HepG2 (cell line): ENCODE data around the gene CPA5. TPM values are rescaled to one million over a fixed set of nuclear protein-coding genes. Genes with fewer than 3 reads are reported as not detected.

ENCODE experiments used
- ATAC-seq: fragments of 200-7000 bp; cut with Tn5 transposase; 3 replicates; pipeline ENCODE4 v1.9.1; 2020; ENCODE audit warnings: mild to moderate bottlenecking, moderate library complexity
- BruUV-seq: library from RNA; stranded (reverse); fragments of 400-500 nt; replicated peaks from 2 replicates; lab custom pipeline; 2021; lab: Mats Ljungman, UMichigan
- CTCF ChIA-PET: fragments of 300-600 bp; formaldehyde crosslinking; extraction: SDS; loops from one replicate; lab custom pipeline; 2021; ENCODE audit warnings: low total read pairs, inconsistent platforms, low intra/inter-chr PET ratio; lab: Yijun Ruan, JAX
- POLR2A ChIA-PET: fragments of 350-600 bp; sonication (Branson Sonifier 250); formaldehyde crosslinking; loops from one replicate; lab custom pipeline; 2020; ENCODE audit warnings: antibody characterized with exemption, inconsistent platforms; lab: Yijun Ruan, JAX
- DNase-seq: peaks from one replicate; pipeline ENCODE4 v3.0.0-alpha.2; 2015; ENCODE audit warnings: low spot score
- FAIRE-seq: peaks from 3 replicates; lab custom pipeline; 2011; peaks lifted over from hg19 to GRCh38; lab: Jason Lieb, UNC
- H2AFZ ChIP-seq: one replicate; pipeline ENCODE4 v1.6.1; 2011; ENCODE audit warnings: low read length, inconsistent platforms
- H3K27ac ChIP-seq: fragments of 300-600 bp; 3 replicates; pipeline ENCODE4 v1.8.0; 2011; ENCODE audit warnings: mixed run types, mild to moderate bottlenecking, mixed read lengths, low read length, inconsistent platforms; ENCODE audit not compliant: insufficient read depth; ENCODE audit errors: extremely low read length
- H3K27me3 ChIP-seq, 2 experiments: fragments of 200-600 bp in 1 of 2; 2 replicates in 1 of 2; 3 replicates in 1 of 2; pipeline versions ENCODE4 v1.6.0 to v1.8.0; 2011; ENCODE audit warnings: low read length in 2 of 2, mild to moderate bottlenecking in 2 of 2, moderate library complexity in 2 of 2, inconsistent platforms in 1 of 2; ENCODE audit not compliant: insufficient read depth in 2 of 2, control insufficient read depth in 1 of 2
- H3K36me3 ChIP-seq, 2 experiments: fragments of 200-600 bp in 1 of 2; replicated peaks in 1 of 2; 2 replicates in 1 of 2; 3 replicates in 1 of 2; pipeline versions ENCODE4 v1.5.1 to v1.8.0; 2011; ENCODE audit warnings: low read length in 2 of 2, inconsistent platforms in 1 of 2; ENCODE audit not compliant: insufficient read depth in 2 of 2, control insufficient read depth in 1 of 2
- H3K4me1 ChIP-seq: 2 replicates; pipeline ENCODE4 v1.5.1; 2012; ENCODE audit warnings: low read length, inconsistent platforms; ENCODE audit not compliant: insufficient read depth
- H3K4me2 ChIP-seq: 2 replicates; pipeline ENCODE4 v1.6.0; 2011; ENCODE audit warnings: low read depth, low read length, inconsistent platforms
- H3K4me3 ChIP-seq, 3 experiments: fragments of 200-600 bp in 1 of 3; sonication (generic), shearing (Covaris generic) in 1 of 3; replicated peaks in 1 of 3; 2 replicates each; pipeline ENCODE4 v1.5.1; 2011 to 2016; ENCODE audit warnings: low read length in 3 of 3, inconsistent platforms in 2 of 3, low read depth in 2 of 3, mild to moderate bottlenecking in 2 of 3, control low read depth in 1 of 3, mixed read lengths in 1 of 3; ENCODE audit not compliant: insufficient read depth in 1 of 3
- H3K79me2 ChIP-seq: one replicate; pipeline ENCODE4 v1.6.1; 2011; ENCODE audit warnings: low read length, inconsistent platforms; ENCODE audit not compliant: insufficient read depth
- H3K9ac ChIP-seq: 2 replicates; pipeline ENCODE4 v1.6.0; 2011; ENCODE audit warnings: mild to moderate bottlenecking, low read depth, low read length, inconsistent platforms; ENCODE audit not compliant: insufficient read depth
- H3K9me3 ChIP-seq: 2 replicates; pipeline ENCODE4 v1.5.1; 2012; ENCODE audit warnings: mild to moderate bottlenecking, low read length
- H4K20me1 ChIP-seq: 2 replicates; pipeline ENCODE4 v1.6.0; 2011; ENCODE audit warnings: inconsistent platforms, mild to moderate bottlenecking, low read length, moderate library complexity; ENCODE audit not compliant: insufficient read depth
- ATF5 ChIP-seq: sonication (generic); formaldehyde crosslinking; IDR thresholded peaks from 2 replicates; pipeline ENCODE4 v1.4.0; 2020; ENCODE audit warnings: mild to moderate bottlenecking, low read depth, missing genetic modification reagents
- CBFB ChIP-seq: sonication (generic); formaldehyde crosslinking; IDR thresholded peaks from 2 replicates; pipeline ENCODE4 v1.4.0; 2020; ENCODE audit warnings: missing genetic modification reagents
- HOXA9 ChIP-seq: sonication (generic); formaldehyde crosslinking; IDR thresholded peaks from 2 replicates; pipeline ENCODE4 v1.8.1; 2022; ENCODE audit warnings: missing genetic modification reagents, mild to moderate bottlenecking, moderate library complexity, borderline replicate concordance
- IRF2 ChIP-seq: IDR thresholded peaks from 2 replicates; pipeline ENCODE4 v1.6.1; 2018; ENCODE audit warnings: missing genetic modification reagents, missing compliant biosample characterization
- MIER3 ChIP-seq: IDR thresholded peaks from 2 replicates; pipeline ENCODE4 v1.6.1; 2016; ENCODE audit warnings: missing compliant biosample characterization, borderline replicate concordance
- MTF2 ChIP-seq: sonication (generic); formaldehyde crosslinking; IDR thresholded peaks from 2 replicates; pipeline ENCODE4 v1.5.0; 2020; ENCODE audit warnings: missing genetic modification reagents, borderline replicate concordance
- RFXAP ChIP-seq: sonication (generic); formaldehyde crosslinking; IDR thresholded peaks from 2 replicates; pipeline ENCODE4 v1.4.0; 2020; ENCODE audit warnings: missing genetic modification reagents, borderline replicate concordance
- SNAPC5 ChIP-seq: sonication (generic); formaldehyde crosslinking; IDR thresholded peaks from 2 replicates; pipeline ENCODE4 v1.8.1; 2023; ENCODE audit warnings: mild to moderate bottlenecking, missing genetic modification reagents, borderline replicate concordance
- ZFP41 ChIP-seq: sonication (generic); formaldehyde crosslinking; IDR thresholded peaks from 2 replicates; pipeline ENCODE4 v1.4.0; 2020; ENCODE audit warnings: mild to moderate bottlenecking, missing genetic modification reagents, borderline replicate concordance
- ZNF10 ChIP-seq: sonication (generic); formaldehyde crosslinking; IDR thresholded peaks from 2 replicates; pipeline ENCODE4 v1.4.0; 2020; ENCODE audit warnings: mild to moderate bottlenecking, low read depth, missing genetic modification reagents, borderline replicate concordance
- ZNF136 ChIP-seq: sonication (generic); formaldehyde crosslinking; IDR thresholded peaks from 2 replicates; pipeline ENCODE4 v1.8.1; 2022; ENCODE audit warnings: low read depth, mild to moderate bottlenecking, moderate library complexity, missing genetic modification reagents
- ZNF343 ChIP-seq: sonication (generic); formaldehyde crosslinking; IDR thresholded peaks from 2 replicates; pipeline ENCODE4 v1.4.0; 2020; ENCODE audit warnings: mild to moderate bottlenecking, missing genetic modification reagents
- ZNF609 ChIP-seq: sonication (generic); formaldehyde crosslinking; IDR thresholded peaks from 2 replicates; pipeline ENCODE4 v1.4.0; 2020; ENCODE audit warnings: mild to moderate bottlenecking, missing genetic modification reagents, borderline replicate concordance
- WGBS: methylation state at CpG from one replicate; pipeline ENCODE4 v1.1.6; 2017; ENCODE audit warnings: low lambda C conversion rate; 5-methylcytosine and 5-hydroxymethylcytosine counted together
- in situ Hi-C: cut with HindIII; loops from 2 replicates; pipeline ENCODE4 v1.10.0; 2017; ENCODE audit warnings: low pct_unique_long_range_greater_than_20kb; ENCODE audit not compliant: extremely low pct_ligation_motif_present
- intact Hi-C: fragments of 100-400 bp; cut with micrococcal nuclease; formaldehyde crosslinking; loops from one replicate; pipeline ENCODE4 v1.10.0; 2022; ENCODE audit not compliant: unreplicated experiment
- polyA plus RNA-seq, 8 experiments: library from polyadenylated mRNA; depleted of rRNA in 3 of 8; stranded (reverse) in 7 of 8; unstranded in 1 of 8; fragments of >200 nt; fragmentation: Illumina TruSeq in 4 of 8; extraction: Trizol in 4 of 8; gene quantifications; 2 replicates each; pipeline versions ENCODE4 v1.2.1 to v1.2.3, GENCODE V29; 2011 to 2016; ENCODE audit warnings: low read depth in 4 of 8, missing spikeins in 1 of 8, mixed read lengths in 1 of 8; ENCODE audit not compliant: insufficient read depth in 1 of 8
- total RNA-seq, 5 experiments: library from RNA; depleted of rRNA; stranded (reverse); fragments of >200 nt; fragmentation: Illumina TruSeq; extraction: Trizol; gene quantifications; 2 replicates each; pipeline ENCODE4 v1.2.3, GENCODE V29; 2016; ENCODE audit warnings: low read depth in 1 of 5
- TF ChIP-seq, protein P1 (sequence below): sonication (generic); formaldehyde crosslinking; IDR thresholded peaks from 2 replicates; pipeline ENCODE4 v1.4.0; 2020; ENCODE audit warnings: missing genetic modification reagents, mild to moderate bottlenecking, borderline replicate concordance
- TF ChIP-seq, protein P2 (sequence below): sonication (generic); formaldehyde crosslinking; IDR thresholded peaks from 2 replicates; pipeline ENCODE4 v1.4.0; 2020; ENCODE audit warnings: mild to moderate bottlenecking, missing genetic modification reagents
- TF ChIP-seq, protein P3 (sequence below): IDR thresholded peaks from 2 replicates; pipeline ENCODE4 v1.6.1; 2016; ENCODE audit warnings: mild to moderate bottlenecking, missing biosample characterization, missing genetic modification reagents

CPA5 gene
- total and polyA plus RNA-seq, 2 of the 13 experiments (the other 11 are each of a cell fraction or from before 2014, with no cell fraction given) = 0.48 TPM; not detected in 1

DNA sequence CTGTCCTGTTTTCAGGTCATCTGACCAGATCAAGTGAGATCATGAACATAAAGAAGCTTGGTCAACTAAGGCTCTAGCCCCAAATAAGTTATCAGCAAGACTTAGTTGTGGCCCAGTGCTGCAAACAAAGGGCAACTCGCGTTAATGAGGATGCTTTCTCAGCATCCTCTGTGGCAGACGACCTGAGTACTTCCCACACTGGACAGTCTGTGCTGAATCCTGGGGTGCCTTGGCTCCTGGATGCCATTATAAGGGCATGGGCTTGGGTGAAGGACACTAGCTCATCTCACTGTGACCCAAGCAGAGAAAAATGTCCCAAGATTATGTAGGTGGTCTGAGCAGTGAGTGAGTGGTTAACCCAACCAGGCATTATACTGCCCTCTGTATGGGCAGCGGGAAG lies 13.9 kb downstream of the CPA5 start:
- Histone ChIP-seq H2AFZ (no peak overlapping the region), H3K4me2 (no peak overlapping the region), H3K36me3 (no peaks in the 10 kb centered on the region), H3K79me2 (no peaks in the 10 kb centered on the region), H3K4me1 (peaks cover 24% of the 10 kb centered on the region), H4K20me1 (no peaks in the 10 kb centered on the region), H3K9me3 (no peaks in the 10 kb centered on the region; the same call in 1 of the 2 replicates), H3K9ac (no peak overlapping the region), H3K27ac (no peak overlapping the region), H3K27me3 (peaks cover 0 to 15% of the 10 kb centered on the region in 2 experiments; a peak in 4 of 5 replicates), H3K4me3 (no peak overlapping the region)
- intact Hi-C loops (no loop called here), in situ Hi-C loops (no loop called here)
- 100% methylated on average over 1 of the region's 4 CpGs for WGBS
- ChIA-PET CTCF (no interaction called here), POLR2A (no interaction called here)
- no TSS peak for BruUV-seq
- no peak for DNase-seq
- FAIRE-seq = no peak
- ATAC-seq = no peak
- TF ChIP-seq MIER3 (CRISPR knock-in tag) (no peak), ZNF343 (no peak), ZNF10 (CRISPR knock-in tag) (no peak), IRF2 (CRISPR knock-in tag) (no peak), ZNF609 (CRISPR knock-in tag) (no peak), ATF5 (no peak), HOXA9 (CRISPR knock-in tag) (no peak), CBFB (CRISPR knock-in tag) (no peak), ZFP41 (CRISPR knock-in tag) (no peak), MTF2 (CRISPR knock-in tag) (no peak), RFXAP (CRISPR knock-in tag) (no peak), ZNF136 (CRISPR knock-in tag) (no peak), SNAPC5 (CRISPR knock-in tag) (no peak)
- TF ChIP-seq, protein P1, sequence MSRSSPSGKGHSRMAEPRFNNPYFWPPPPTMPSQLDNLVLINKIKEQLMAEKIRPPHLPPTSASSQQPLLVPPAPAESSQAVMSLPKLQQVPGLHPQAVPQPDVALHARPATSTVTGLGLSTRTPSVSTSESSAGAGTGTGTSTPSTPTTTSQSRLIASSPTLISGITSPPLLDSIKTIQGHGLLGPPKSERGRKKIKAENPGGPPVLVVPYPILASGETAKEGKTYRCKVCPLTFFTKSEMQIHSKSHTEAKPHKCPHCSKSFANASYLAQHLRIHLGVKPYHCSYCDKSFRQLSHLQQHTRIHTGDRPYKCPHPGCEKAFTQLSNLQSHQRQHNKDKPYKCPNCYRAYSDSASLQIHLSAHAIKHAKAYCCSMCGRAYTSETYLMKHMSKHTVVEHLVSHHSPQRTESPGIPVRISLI = no peak
- TF ChIP-seq, protein P2, sequence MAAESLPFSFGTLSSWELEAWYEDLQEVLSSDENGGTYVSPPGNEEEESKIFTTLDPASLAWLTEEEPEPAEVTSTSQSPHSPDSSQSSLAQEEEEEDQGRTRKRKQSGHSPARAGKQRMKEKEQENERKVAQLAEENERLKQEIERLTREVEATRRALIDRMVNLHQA = no peak
- TF ChIP-seq, protein P3, sequence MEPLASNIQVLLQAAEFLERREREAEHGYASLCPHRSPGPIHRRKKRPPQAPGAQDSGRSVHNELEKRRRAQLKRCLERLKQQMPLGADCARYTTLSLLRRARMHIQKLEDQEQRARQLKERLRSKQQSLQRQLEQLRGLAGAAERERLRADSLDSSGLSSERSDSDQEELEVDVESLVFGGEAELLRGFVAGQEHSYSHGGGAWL (CRISPR knock-in tag) = no peak
